Smooth muscle cell of bladder (primary cell): ENCODE results near the gene DUSP15. TPM values are rescaled to one million over a fixed set of nuclear protein-coding genes. Genes with fewer than 3 reads are reported as not detected.

Source experiments
- total RNA-seq: library from RNA; depleted of rRNA; stranded (reverse); fragments of >200 nt; gene quantifications from 2 replicates; pipeline ENCODE4 v1.2.3, GENCODE V29; 2014

DUSP15 gene, protein sequence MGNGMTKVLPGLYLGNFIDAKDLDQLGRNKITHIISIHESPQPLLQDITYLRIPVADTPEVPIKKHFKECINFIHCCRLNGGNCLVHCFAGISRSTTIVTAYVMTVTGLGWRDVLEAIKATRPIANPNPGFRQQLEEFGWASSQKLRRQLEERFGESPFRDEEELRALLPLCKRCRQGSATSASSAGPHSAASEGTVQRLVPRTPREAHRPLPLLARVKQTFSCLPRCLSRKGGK
- 0.14 TPM in 1 of 2 replicates, not detected in the other for total RNA-seq

DNA sequence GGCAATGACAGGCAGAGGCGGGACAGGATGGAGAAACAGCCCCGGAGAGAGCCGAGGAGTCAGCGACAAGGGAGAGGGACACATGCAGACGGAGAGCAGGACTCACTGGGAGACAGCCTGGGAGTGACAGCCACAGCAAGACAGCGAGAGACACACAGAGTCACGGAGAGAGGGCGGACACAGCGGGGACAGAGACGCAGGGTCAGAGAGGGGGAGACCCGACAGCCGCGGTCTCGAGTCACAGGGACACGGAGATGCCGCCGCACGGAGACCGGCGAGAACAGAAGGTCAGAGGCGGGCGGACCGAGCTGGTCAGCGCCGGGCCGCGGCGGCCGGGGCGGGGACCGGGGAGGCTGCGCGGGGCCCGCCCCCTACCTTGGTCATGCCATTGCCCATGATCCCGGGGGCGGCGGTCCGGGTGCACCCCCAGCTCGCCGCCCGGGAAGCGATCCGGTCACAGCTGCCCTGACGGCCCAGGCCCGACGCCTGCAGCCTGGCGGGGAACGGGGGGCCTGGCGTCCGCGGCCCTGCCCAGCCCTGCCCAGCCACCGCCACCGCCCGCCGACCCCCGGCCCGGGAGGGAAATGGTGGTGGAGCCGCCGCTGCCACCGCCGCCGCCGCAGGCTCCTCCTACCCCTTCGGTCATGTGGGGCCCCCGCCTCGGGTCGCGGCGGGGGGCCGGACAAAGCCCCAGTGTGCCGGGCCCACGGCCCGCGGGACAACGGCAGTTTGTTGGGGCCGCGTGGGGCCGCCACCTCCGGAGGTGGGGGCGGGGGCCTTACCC lies at the start of gene DUSP15, which contains the start of gene TTLL9:
Gene DUSP15 (minus strand): TSS at position 586 of the 784 bp plus-strand sequence. CDS start 190 bp downstream, at position 396.
Gene TTLL9 (plus strand): TSS at position 693 of the 784 bp plus-strand sequence. CDS start 493 bp downstream, outside the sequence.

GRCh38 chr20:31845300-31845863 lies 24.9 kb downstream of the DUSP15 start, which contains the start of gene FOXS1:
Gene FOXS1, minus strand, starts transcription at chr20:31845604. Its CDS starts 62 bp downstream, at chr20:31845542.

GRCh38 chr20:31819083-31819784 lies 51.1 kb downstream of the DUSP15 start, which contains the start of gene MYLK2:
Gene MYLK2, plus strand, starts transcription at chr20:31819356. Its CDS starts 225 bp downstream, at chr20:31819581.

Other genes starting within 250 kb of the DUSP15 start
- gene COX4I2, start 232.6 kb downstream of the DUSP15 start, total RNA-seq: not detected in 2 replicates
- 22.8 and 33.6 TPM in 2 replicates for gene BCL2L1, start 147.7 kb downstream of the DUSP15 start, total RNA-seq
- 4.6 and 5.6 TPM in 2 replicates for gene TPX2, start 131.2 kb downstream of the DUSP15 start, total RNA-seq
- gene MYLK2, start 51.2 kb downstream of the DUSP15 start, total RNA-seq: under 0.01 TPM in 1 of 2 replicates, not detected in the other
- gene FOXS1, start 24.9 kb downstream of the DUSP15 start, total RNA-seq: 0.09 TPM in 1 of 2 replicates, not detected in the other
- under 0.01 and 0.09 TPM in 2 replicates for gene TTLL9, start 107 bp upstream of the DUSP15 start, total RNA-seq
- gene PDRG1, start 81.5 kb upstream of the DUSP15 start, total RNA-seq: 3.4 and 4.3 TPM in 2 replicates
- not detected in 2 replicates for gene XKR7, start 97.6 kb upstream of the DUSP15 start, total RNA-seq
- gene CCM2L, start 139.9 kb upstream of the DUSP15 start, total RNA-seq: not detected in 2 replicates
- gene HCK, start 181.7 kb upstream of the DUSP15 start, total RNA-seq: not detected in 2 replicates
- gene TM9SF4, start 239.2 kb upstream of the DUSP15 start, total RNA-seq: 30.4 and 39.6 TPM in 2 replicates